Left lung (tissue), 10 donors: Measurements from ENCODE around the gene ALPP. TPM values are rescaled to one million over a fixed set of nuclear protein-coding genes. Genes with fewer than 3 reads are reported as not detected.
"Not testable (repeated sequence)": the region's sequence is repeated elsewhere in the genome, so short reads cannot be mapped to it uniquely, and the experiment has no call there.

ENCODE experiments used
- ATAC-seq: fragments of 200-7000 bp; cut with Tn5 transposase; one replicate; pipeline ENCODE4 v1.9.1; 2020; ENCODE audit warnings: moderate library complexity
- DNase-seq, 4 donors: peaks; one replicate each; pipeline ENCODE4 v3.0.0-alpha.2; 2013 to 2020
- H3K27ac ChIP-seq, 2 donors: fragments of 200-600 bp; sonication (generic) in 1 of 2; one replicate each; pipeline versions ENCODE4 v1.5.0 to v1.8.0; 2020 to 2021
- H3K27me3 ChIP-seq, 2 donors: fragments of 200-600 bp; sonication (generic) in 1 of 2; one replicate each; pipeline versions ENCODE4 v1.5.0 to v1.8.0; 2020 to 2021
- H3K36me3 ChIP-seq, 2 donors: fragments of 200-600 bp; sonication (generic) in 1 of 2; one replicate each; pipeline versions ENCODE4 v1.5.0 to v1.8.0; 2020 to 2021
- H3K4me1 ChIP-seq, 2 donors: fragments of 200-600 bp; one replicate each; pipeline ENCODE4 v1.8.0; 2021
- H3K4me3 ChIP-seq, 2 donors: fragments of 200-600 bp; sonication (generic) in 1 of 2; one replicate each; pipeline versions ENCODE4 v1.5.0 to v1.8.0; 2020 to 2021; ENCODE audit warnings: mild to moderate bottlenecking in 1 of 2
- H3K9me3 ChIP-seq, 2 donors: fragments of 200-600 bp; sonication (generic) in 1 of 2; one replicate each; pipeline versions ENCODE4 v1.5.0 to v1.8.0; 2020 to 2021
- intact Hi-C, 2 donors: fragments of 100-400 bp; cut with DNase I; formaldehyde crosslinking; loops; one replicate each; pipeline versions ENCODE4 v1.11.2 to v1.14.2; 2022
- polyA plus RNA-seq, 6 donors: library from polyadenylated mRNA; unstranded; fragments of 120-200 nt; gene quantifications; one replicate each; pipeline ENCODE4 v1.2.1, GENCODE V29; 2013; ENCODE audit not compliant: insufficient read length in 6 of 6
- total RNA-seq, 2 donors: library from RNA; stranded (reverse); fragmentation: NEBNext Ultra II Directional; extraction: Animal tissue kit (Norgen Biotek cat#: 25700); gene quantifications; one replicate each; pipeline ENCODE4 v1.2.1, GENCODE V29; 2021
- TF ChIP-seq, protein P1 (sequence below), 2 donors: fragments of 200-600 bp; sonication (generic) in 1 of 2; IDR thresholded peaks; one replicate each; pipeline versions ENCODE4 v1.5.0 to v1.8.0; 2021; ENCODE audit warnings: antibody characterized with exemption in 2 of 2
- donor health status: DM: no; HTN: yes; CAD: no.
- donor health status: DM: no; HTN: no; CAD: no.

ALPP gene
- total and polyA plus RNA-seq, 8 donors = 0.07 to 14.1 (median 0.18) TPM; not detected in 3

- H3K4me1 ChIP-seq = no peaks in the 10 kb centered on the region
- DNase-seq (peak in 1 of 4 donors; percentile 27), ATAC-seq (no peak)
- H3K4me3 ChIP-seq = no peak overlapping the region
- TF ChIP-seq, protein P1, sequence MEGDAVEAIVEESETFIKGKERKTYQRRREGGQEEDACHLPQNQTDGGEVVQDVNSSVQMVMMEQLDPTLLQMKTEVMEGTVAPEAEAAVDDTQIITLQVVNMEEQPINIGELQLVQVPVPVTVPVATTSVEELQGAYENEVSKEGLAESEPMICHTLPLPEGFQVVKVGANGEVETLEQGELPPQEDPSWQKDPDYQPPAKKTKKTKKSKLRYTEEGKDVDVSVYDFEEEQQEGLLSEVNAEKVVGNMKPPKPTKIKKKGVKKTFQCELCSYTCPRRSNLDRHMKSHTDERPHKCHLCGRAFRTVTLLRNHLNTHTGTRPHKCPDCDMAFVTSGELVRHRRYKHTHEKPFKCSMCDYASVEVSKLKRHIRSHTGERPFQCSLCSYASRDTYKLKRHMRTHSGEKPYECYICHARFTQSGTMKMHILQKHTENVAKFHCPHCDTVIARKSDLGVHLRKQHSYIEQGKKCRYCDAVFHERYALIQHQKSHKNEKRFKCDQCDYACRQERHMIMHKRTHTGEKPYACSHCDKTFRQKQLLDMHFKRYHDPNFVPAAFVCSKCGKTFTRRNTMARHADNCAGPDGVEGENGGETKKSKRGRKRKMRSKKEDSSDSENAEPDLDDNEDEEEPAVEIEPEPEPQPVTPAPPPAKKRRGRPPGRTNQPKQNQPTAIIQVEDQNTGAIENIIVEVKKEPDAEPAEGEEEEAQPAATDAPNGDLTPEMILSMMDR (IDR thresholded peaks at IDR 0.05) = no peak
- no peaks in the 10 kb centered on the region for H3K27me3 ChIP-seq
- H3K9me3 ChIP-seq = no peaks in the 10 kb centered on the region
- H3K27ac ChIP-seq = no peak overlapping the region
- peaks cover 0 to 28% of the 10 kb centered on the region in 2 donors for H3K36me3 ChIP-seq
- intact Hi-C loops = no loop called here
Measured at GRCh38 chr2:232336241-232336736, 42.3 kb upstream of the ALPP start.

DNA sequence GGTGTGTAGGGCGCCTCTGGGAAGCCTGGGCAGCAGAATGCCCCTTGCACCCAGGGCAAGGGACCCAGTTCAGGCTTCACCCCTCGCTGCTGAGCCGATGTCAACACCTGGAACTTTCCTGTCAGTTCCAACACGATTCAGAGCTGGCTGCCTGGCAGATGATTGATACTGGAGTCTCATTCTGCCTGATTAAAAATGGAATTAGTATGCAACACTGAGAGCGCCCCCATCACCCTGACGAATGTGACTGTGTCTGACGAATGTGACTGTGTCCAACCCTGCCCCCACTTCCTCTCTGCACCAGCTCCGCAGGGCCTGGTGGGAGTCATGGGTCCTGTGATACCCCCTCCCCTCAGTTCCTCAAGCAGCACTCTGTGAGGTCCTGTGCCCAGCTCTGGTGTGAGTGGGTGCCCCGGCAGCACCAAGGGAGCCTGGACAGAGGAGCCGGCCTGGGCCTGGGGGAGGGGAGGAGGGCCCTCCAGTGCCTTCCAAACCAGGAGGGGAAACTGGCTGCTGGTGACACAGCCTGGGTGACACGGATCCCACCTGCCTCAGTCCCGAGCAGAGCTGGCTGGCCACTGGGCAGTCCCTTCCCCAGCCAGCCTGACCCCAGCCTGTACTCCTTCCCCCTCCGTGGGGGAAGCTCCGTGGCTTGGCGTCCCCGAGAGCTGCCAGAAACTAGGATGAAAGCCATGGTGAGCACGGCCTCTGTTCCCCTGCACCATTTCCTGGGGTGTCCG is 41.4 kb upstream of the ALPP start:
- H3K4me1 ChIP-seq = no peaks in the 10 kb centered on the region
- no peaks in the 10 kb centered on the region for H3K9me3 ChIP-seq
- no peak overlapping the region for H3K4me3 ChIP-seq
- TF ChIP-seq, protein P1 (IDR thresholded peaks at IDR 0.05) = no peak
- no peaks in the 10 kb centered on the region for H3K27me3 ChIP-seq
- ATAC-seq (no peak), DNase-seq (peak in 1 of 4 donors; percentile 16)
- intact Hi-C loops = no loop called here
- H3K27ac ChIP-seq = no peak overlapping the region
- H3K36me3 ChIP-seq = peaks cover 0 to 28% of the 10 kb centered on the region in 2 donors

GRCh38 chr2:232338094-232338758 is 40.3 kb upstream of the ALPP start:
- H3K4me3 ChIP-seq, H3K27ac ChIP-seq, intact Hi-C loops, H3K9me3 ChIP-seq, H3K4me1 ChIP-seq, ATAC-seq, H3K27me3 ChIP-seq: not testable (repeated sequence)
- peaks cover 0 to 28% of the 10 kb centered on the region in 2 donors for H3K36me3 ChIP-seq
- DNase-seq = peak in 1 of 4 donors; percentile 15

DNA sequence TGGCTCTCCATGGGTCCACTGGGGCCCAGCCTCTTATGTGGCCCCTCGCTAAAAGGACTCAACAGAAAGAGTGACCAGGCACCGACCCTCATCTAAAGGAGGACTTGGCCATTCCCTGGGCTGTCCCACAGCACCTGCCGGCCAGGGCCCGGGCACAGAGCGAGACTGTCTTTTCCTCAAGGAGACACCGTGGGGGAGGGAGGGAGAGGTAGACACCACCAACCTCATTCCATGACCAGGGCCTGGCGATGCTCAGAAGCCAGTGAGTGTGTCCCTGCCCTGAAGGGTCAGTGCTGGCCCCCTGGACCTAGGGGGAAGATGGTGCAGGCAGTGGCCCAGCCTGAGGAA is 39.8 kb upstream of the ALPP start:
- H3K4me1 ChIP-seq = no peaks in the 10 kb centered on the region
- no peaks in the 10 kb centered on the region for H3K9me3 ChIP-seq
- H3K36me3 ChIP-seq = peaks cover 0 to 28% of the 10 kb centered on the region in 2 donors
- intact Hi-C loops = no loop called here
- H3K27ac ChIP-seq = no peak overlapping the region
- ATAC-seq (no peak), DNase-seq (peak in 1 of 4 donors; percentile 14)
- no peaks in the 10 kb centered on the region for H3K27me3 ChIP-seq
- no peak overlapping the region for H3K4me3 ChIP-seq
- TF ChIP-seq, protein P1 (IDR thresholded peaks at IDR 0.05) = no peak

DNA sequence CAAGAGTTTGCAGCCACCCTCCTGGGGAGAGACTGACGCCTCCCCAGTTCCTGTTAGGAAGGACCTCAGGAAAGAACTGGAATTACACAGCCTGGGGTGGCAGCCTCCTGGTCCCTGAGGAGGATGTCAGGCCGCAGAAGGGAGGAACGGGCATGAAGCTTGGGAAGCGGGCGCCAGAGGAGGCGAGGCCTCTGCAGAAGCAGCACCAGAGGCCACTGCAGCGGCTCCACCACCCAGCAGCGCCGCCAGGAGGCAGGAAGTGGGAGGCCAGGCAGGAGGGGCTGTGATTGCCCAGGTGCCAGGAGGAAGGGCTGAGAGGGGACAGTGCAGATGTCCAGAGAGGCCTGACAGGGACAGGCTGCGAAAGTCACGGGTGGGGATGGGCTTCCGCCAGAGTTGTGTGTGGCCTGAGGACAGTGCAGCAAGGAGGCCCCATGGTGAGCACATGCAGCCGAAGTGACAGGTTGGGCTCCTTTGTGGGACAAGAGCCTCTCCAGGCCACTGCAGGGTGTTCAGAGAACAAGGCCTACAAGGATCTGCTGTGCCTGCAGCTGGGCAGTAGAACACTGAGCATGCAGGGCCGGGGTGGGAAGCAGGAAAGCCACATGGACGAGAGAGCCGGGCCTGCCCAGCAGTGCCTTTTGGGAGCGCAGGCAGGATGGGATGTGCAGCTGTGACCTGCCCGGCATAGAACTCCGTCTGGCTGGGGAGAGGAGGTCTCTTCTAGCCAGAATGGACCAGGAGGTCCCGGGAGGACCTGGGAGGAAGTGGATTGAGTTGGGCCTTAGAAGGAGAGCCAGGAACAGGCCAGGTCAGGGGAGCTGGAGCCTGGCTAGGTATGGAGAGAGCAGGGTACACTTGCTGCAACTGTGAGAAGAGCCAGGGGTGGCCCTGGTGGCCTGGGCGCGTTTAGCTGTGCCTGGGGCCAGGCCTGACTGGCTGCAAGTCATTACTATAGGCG is 39.1 kb upstream of the ALPP start:
- Histone ChIP-seq H3K27ac (no peak overlapping the region), H3K4me1 (no peaks in the 10 kb centered on the region), H3K4me3 (no peak overlapping the region), H3K36me3 (peaks cover 0 to 22% of the 10 kb centered on the region in 2 donors), H3K27me3 (no peaks in the 10 kb centered on the region), H3K9me3 (no peaks in the 10 kb centered on the region)
- ATAC-seq = no peak
- intact Hi-C loops = no loop called here
- DNase-seq = peak in 2 of 4 donors; percentile 26 to 68
- TF ChIP-seq, protein P1 (IDR thresholded peaks at IDR 0.05) = no peak
